Fibroblast of the aortic adventitia (primary cell): ENCODE data around the gene EML6. TPM values are rescaled to one million over a fixed set of nuclear protein-coding genes. Genes with fewer than 3 reads are reported as not detected.

Experiments used
- DNase-seq: peaks from one replicate; pipeline ENCODE4 v3.0.0-alpha.2; 2010; ENCODE audit warnings: low read depth
- H3K4me3 ChIP-seq: 2 replicates; pipeline ENCODE4 v1.5.1; 2011; ENCODE audit warnings: low read depth, mild to moderate bottlenecking, control low read depth, low read length, moderate library complexity
- total RNA-seq: library from RNA; depleted of rRNA; stranded (reverse); fragments of >200 nt; gene quantifications from 2 replicates; pipeline ENCODE4 v1.2.3, GENCODE V29; 2012; ENCODE audit warnings: low replicate concordance
- TF ChIP-seq, protein P1 (sequence below): IDR thresholded peaks from 2 replicates; pipeline ENCODE4 v1.5.1; 2011; ENCODE audit warnings: mild to moderate bottlenecking, low read length, control low read depth, inconsistent platforms; ENCODE audit not compliant: insufficient read depth

The EML6 gene
- total RNA-seq, result 0.49 and 2.8 TPM in 2 replicates

- peak; percentile 96 for DNase-seq
- peak within 1 kb of the TSS; percentile 78 for H3K4me3 ChIP-seq
- TF ChIP-seq, protein P1, sequence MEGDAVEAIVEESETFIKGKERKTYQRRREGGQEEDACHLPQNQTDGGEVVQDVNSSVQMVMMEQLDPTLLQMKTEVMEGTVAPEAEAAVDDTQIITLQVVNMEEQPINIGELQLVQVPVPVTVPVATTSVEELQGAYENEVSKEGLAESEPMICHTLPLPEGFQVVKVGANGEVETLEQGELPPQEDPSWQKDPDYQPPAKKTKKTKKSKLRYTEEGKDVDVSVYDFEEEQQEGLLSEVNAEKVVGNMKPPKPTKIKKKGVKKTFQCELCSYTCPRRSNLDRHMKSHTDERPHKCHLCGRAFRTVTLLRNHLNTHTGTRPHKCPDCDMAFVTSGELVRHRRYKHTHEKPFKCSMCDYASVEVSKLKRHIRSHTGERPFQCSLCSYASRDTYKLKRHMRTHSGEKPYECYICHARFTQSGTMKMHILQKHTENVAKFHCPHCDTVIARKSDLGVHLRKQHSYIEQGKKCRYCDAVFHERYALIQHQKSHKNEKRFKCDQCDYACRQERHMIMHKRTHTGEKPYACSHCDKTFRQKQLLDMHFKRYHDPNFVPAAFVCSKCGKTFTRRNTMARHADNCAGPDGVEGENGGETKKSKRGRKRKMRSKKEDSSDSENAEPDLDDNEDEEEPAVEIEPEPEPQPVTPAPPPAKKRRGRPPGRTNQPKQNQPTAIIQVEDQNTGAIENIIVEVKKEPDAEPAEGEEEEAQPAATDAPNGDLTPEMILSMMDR, result peak; percentile 33
Measured at GRCh38 chr2:54723131-54723995, at the start of gene EML6. Gene EML6, plus strand, starts transcription at chr2:54723662. Its CDS starts 1,400 bp downstream, at chr2:54725062.

- TF ChIP-seq, protein P1, result no peak
- H3K4me3 ChIP-seq, result no peak overlapping the region
- DNase-seq, result no peak
Measured at GRCh38 chr2:54675281-54675680, 48.2 kb upstream of the EML6 start.

GRCh38 chr2:54675738-54676137 is 47.7 kb upstream of the EML6 start:
- peak; percentile 9 for DNase-seq
- TF ChIP-seq, protein P1, result no peak
- H3K4me3 ChIP-seq, result no peak overlapping the region

GRCh38 chr2:54676656-54677055 is 46.8 kb upstream of the EML6 start:
- peak; percentile 35 for DNase-seq
- no peak overlapping the region for H3K4me3 ChIP-seq
- TF ChIP-seq, protein P1, result no peak

GRCh38 chr2:54677476-54678265 is 45.8 kb upstream of the EML6 start:
- TF ChIP-seq, protein P1, result no peak
- DNase-seq, result no peak
- no peak overlapping the region for H3K4me3 ChIP-seq

GRCh38 chr2:54678719-54679118 is 44.7 kb upstream of the EML6 start:
- DNase-seq, result no peak
- no peak overlapping the region for H3K4me3 ChIP-seq
- TF ChIP-seq, protein P1, result no peak
